HG03135 (cell line): ENCODE measurements around the gene COL17A1.

ENCODE experiments used
- ATAC-seq: cut with Tn5 transposase; IDR thresholded peaks from one replicate; pipeline ENCODE4 v1.9.1; 2021; ENCODE audit warnings: mild to moderate bottlenecking, moderate library complexity; ENCODE audit not compliant: unreplicated experiment

The COL17A1 gene

DNA sequence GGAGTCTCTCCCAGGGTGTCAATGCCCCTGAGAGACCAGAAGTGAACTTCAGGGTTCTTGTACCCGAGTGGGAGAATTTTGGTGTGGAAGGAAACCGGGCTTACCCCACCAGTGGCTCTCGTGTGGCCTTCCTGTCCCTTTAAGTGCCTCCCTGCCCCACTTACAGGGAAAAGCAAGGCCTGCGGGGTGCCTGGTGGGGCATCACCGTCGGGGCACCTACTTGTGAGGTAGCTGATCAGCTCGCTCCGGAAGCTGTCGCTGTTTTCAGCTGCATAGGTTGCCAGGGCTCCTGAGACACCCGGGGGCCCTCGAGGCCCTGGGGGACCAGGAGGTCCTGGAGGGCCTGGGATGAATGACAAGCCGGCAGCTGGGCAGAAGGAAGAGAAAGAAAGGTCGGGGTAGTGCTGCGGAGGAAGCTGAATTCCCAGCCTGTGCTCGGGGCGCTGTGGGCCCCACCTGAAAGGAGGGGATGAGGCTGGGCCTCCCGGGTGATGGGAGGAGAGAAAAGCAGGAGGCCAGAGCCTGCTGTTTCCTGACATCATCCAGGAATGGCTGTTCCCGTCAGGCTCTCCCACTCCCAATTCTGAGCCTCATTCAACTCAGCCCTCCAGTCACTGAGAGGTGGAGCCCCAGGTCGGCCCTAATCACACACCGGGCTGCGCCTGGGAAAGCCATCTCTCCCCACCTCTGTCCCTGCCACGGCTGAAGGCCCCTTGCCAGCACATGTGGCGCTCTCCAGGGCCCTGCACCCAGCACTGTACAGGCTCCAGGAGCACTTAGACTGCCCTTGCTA is 51.1 kb downstream of the COL17A1 start:
- ATAC-seq = no peak

DNA sequence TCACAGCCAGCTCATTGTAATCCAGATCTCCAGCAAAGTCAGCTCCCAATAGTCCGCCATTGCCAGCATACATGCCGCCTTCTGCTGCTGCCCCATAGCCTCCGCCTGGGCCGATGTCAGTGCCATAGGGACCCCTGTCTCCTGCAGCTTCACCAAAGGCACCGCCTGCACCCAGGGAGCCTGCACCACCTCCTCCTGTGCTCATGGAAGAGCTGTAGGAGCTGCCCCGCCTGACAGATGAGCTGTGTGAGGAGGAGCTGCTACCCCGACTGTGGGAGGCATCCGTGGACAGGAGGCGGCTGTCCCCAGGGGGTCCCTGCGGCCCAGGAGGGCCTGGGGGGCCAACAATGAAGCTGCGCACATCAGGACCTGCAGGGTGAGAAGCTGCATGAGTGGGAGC is 51.7 kb downstream of the COL17A1 start:
- ATAC-seq = no peak

DNA sequence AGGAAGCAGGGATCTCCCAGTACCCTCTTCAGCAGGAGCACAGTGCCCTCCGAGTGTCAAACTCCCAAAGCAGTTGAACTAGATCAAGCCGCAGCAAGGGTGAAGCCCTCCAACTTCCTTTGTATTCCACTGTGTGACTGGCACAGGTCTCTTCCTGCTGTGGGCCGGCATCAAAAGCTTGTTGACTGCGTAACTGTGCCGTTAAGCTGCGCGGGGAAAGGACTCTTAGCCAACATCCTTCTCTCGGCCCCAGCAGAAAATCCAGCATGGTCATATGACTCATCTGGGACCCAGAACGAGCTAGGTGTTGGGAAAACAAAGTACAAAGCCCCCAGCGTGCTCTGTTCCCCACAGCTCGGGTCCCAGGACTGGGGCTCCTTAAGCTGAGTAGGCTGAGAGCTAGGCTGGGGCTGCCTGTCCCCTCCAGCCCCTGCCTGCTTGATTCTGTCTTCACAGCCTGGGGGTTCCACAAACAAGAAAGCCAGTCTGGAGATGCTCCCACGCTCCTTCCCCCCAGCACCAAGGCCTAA is 52.2 kb downstream of the COL17A1 start:
- ATAC-seq = no peak

DNA sequence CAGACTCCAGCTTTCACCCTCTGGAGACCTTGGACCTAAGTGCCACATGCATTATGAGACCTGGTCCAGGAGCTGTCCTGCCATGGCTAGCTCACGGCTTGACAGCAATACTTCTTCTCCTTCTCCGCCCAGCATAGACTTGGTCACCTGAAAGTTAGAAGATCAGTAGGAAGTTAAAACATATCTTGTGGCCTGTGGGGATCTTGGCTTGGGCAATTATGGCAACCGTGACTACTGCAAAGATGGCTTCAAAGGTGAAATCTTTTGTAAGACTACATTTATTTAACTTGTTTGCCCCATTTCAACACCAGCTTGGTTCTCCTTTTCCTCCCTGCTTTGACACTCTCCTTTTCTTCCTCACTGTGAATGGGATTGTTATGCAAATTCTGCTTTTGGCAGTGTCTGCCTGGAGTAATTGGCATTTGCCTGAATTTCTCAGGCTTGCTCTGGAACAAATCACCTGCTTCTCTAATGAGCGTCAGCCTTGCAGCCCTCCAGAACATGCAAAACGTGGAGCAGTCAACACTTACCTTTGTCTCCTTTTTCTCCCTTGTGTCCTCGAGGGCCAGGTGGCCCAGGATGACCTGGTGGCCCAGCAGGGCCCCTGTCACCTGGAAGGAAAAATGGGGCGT is 53.4 kb downstream of the COL17A1 start:
- no peak for ATAC-seq

DNA sequence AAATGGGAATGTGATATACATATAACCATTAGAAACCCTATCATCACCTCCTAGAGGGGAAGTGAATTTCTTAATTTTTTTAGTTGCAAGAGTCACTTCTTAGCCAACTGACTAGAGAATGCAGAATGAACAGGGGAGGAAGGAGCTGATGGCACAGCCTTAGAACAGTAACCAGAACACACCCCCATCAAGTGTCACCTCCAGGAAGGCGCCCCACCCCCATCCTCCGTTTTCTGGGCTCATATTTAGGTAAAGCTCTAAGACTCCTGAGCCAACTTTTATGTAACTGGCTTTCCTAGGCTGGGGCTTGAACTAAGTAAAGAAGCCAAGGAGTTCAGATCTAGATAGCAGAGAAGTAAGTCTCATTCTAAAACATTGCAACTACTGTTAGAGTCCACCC is 54.0 kb downstream of the COL17A1 start:
- ATAC-seq = no peak

DNA sequence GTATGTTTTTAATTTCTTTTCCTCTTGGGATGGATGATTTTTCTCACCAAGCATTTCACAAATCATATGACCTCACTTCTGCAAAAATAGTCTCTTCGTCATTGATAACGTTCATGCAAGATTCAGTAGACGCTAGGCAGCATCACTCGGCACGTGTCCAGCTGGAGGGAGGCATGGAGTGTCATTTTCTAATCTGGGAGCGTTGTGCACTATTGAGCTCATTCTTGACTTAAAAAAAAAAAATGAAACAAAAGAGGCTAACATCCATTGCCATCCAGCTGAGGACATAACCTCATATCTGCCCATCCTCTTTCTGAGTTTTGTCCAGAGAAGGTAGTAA is 56.2 kb downstream of the COL17A1 start:
- ATAC-seq = no peak

DNA sequence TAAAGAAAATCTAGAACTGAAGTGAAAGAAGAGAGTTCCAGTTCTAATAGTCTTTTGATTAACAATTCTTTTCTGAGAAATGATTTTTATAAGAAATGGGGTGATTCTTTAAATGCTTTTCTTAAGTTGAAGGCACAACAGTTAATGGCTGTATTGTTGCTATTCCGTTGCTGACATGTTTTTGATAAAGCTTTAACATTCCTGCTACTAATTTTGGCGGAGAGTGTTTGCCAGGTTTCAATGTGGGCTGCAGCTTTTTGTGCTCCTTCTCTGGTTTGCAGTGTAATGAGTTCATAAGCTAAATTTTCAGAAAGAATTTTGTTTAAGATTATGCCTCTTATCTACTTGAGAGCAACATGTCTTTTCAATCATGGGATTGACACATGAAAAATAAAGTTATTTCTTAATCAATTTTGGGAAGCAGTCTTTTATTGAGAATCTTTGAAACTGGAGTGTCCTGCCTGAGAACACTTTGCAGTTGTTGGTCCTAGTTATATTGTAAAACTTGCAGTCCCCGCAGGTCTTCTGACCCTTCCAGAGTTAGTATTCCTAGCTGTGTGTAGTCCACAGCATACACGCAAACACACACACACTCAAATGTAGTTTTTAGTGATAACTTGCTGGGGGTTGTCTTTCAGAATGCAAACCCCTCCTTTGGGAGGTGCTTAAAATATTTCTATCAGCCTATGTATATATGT is 56.7 kb downstream of the COL17A1 start:
- ATAC-seq = no peak

DNA sequence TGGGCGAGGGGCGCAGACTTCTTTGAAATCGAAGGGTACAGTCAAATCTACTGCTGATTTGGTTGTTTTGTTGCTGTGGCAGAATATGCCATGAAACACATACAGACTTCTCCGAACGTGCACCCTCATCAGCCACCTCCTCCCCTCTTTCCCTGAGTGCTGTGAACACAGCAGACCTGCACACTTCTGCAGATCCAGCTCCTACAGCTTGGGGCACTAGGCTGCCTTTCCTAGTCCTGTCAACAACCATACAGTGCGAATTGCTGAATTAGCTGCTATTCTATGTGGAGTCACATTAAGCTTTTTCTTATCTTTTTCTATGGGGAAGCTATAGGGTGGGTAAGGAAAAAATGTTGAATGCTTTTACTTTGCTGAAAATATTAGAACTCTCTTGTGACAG is 57.5 kb downstream of the COL17A1 start:
- ATAC-seq = no peak

DNA sequence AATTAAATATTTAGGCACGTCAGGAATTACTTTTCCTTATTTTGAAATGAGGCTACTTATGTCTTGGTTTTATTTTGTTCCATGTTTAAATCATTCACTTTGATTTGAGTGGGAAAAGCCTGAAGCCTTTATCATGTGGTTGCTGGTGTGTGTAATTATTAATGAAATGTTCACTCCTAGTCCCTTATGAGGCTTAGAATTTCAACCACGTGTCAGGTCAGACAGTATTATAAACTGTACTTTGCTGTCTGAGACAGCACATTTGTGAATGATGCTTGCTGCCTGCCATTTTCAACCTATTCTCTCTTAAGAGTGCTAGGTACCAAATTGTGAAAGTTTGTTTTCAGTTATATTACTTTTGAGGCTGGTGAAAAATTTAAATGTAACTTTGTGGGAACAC is 58.9 kb downstream of the COL17A1 start:
- ATAC-seq = no peak

DNA sequence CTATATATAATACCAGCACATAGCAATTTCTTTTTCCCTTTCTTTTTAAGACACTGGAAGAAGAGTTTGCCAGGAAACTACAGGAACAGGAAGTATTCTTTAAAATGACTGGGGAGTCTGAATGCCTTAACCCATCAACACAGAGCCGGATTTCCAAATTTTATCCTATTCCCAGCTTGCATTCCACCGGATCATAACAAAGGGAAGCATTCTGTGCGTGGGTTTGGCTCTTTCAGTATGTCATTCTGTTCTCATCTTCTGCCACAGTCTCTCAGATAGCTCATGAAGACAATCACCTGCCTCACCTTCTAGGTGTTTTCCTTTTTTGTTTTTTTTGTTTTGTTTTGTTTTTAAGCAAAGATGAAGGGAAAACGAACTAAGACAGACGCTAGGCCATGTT is 60.2 kb downstream of the COL17A1 start:
- ATAC-seq = no peak

DNA sequence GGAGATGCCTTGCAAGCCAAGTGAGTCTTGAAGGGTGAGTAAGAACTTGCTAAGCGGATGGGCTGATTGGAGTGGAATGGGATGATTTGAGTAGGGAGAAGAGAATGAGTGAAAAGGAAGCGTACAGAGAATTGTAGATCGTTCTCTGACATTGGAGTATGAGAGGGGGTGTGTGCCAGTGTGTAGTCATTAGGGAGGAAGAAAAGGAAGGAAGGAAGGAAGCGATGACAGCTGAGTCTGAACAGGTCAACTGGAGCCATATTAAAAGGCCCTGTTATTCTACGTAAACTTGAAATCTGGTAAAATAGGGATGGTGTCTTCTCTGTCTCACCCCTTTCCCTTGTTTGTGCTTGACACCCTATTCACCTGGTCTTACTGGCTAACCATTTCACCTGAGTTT is 63.7 kb downstream of the COL17A1 start:
- no peak for ATAC-seq

DNA sequence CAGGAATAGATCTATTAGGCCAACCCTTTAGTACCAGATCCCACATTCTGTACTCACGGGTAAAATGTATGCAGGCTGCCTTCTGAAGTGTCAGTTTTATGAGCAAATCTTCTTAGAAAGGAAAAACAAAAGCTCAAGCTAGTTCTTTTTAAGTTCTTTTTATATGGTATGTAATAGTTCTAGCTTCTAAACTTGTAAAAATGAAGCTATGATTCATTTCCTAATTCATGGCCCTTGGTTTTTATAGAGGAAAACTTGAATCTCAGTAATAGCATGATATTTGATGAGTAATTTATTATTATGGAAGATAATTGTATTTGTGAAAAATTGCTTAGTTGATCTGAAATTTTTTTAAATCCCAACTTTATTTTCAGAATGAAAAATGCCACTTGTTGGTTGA is 64.4 kb downstream of the COL17A1 start:
- no peak for ATAC-seq

DNA sequence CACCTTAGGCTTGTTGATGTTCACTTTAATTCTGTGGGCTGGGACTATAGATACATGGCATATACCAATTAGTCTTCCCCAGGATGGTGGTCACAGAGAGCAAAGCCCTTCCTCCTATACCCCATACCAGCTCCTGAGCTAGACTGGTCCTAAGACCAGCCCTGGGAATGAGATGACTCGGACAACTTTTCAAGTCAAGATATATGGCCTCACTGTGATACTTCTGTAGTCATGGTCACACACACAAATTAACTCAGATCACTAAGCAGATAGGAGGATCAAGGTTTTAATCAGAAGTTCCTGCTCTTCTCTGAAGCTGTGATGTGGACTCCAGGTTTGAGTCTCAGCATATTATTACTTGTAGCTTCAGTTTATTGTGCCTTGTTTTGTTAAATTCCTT is 65.7 kb downstream of the COL17A1 start:
- no peak for ATAC-seq

DNA sequence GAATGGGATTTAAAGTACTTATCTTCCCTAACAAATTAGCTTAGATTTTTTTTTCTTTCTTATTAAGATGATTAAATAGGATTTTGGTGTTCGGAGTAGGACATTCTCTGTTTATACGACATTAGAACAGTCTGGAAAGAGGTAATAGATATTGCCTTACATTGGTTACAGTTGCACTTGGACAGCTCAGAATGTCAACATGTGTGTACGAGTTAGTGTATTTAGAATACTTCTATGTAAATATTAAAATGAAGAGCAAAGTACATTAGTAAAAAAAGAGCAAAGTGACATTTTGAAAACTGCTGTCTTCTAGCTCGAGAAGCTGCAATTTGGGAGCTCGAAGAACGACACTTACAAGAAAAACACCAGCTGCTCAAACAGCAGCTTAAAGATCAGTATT is 67.2 kb downstream of the COL17A1 start:
- ATAC-seq = no peak

DNA sequence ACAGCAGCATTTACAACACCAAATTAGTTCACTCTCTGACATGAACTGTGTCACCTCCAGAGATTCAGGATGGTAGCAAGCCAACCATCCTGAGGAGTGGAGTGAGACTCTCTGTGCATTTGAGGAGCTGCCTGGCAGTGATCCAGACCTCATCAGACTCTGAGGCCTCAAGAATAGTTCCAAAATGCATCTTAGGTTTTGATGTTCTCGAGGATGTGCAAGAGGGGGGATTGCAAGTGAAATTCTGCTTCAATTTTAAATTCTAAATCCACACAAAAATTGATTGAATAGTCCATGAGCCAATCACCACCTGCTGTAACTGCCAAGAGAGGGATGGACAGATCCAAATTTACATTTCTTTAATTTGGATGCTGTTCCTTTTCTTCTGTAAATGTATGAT is 69.0 kb downstream of the COL17A1 start:
- no peak for ATAC-seq

DNA sequence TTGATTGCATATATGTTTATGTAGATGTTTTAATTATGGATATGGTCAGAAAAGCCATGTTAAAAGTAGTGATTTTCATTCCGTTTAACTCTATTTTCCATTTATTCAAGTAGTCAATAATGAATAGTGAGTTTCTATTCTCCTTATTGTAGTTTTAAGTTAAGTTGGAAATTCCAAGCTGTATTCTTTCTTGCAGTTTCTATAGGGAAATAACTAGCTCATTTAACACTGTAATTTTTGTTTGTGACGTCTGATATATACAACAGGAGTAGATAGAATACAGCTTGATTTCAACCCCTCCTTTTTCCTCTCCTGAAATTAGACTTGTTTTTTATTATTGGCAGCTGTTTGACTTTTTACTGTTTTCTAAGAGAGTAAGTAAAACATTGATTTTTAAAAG is 71.5 kb downstream of the COL17A1 start:
- ATAC-seq = no peak

DNA sequence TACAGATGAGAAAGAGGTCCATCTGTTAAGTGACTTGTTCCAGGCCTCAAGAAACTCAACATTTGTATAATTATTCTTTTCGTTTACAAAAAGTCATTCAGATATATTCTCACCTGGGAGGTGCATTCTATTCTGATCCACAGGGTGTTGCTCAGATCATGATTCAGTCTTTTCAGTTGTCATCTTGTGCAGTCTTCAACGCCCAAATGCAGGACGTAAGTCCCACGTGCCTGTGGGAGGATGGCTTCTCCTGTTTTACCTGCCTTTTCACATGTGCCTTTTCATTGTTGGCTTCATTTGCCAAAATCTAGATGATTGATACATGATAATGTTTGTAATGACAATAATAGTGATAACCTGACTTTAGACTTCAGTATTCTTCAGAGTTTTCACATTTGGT is 72.2 kb downstream of the COL17A1 start:
- no peak for ATAC-seq

DNA sequence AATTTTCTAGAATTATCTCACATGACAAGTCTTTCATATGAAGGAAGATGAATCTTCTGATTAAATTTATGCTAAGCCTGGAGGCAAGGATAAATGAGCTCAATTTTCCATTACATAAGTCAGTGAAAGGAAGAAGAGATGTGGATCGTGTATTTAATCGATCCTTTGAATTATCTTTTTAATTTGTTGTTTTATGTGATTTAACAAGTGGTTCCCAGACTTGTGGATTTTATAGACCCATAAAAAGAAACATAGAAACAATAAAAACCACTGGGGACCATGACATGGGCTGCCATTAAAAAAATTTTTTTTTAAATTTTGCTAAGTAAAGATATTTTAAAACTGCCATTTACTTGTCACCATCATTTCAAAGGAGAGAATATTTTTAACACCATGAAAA is 73.8 kb downstream of the COL17A1 start:
- no peak for ATAC-seq

DNA sequence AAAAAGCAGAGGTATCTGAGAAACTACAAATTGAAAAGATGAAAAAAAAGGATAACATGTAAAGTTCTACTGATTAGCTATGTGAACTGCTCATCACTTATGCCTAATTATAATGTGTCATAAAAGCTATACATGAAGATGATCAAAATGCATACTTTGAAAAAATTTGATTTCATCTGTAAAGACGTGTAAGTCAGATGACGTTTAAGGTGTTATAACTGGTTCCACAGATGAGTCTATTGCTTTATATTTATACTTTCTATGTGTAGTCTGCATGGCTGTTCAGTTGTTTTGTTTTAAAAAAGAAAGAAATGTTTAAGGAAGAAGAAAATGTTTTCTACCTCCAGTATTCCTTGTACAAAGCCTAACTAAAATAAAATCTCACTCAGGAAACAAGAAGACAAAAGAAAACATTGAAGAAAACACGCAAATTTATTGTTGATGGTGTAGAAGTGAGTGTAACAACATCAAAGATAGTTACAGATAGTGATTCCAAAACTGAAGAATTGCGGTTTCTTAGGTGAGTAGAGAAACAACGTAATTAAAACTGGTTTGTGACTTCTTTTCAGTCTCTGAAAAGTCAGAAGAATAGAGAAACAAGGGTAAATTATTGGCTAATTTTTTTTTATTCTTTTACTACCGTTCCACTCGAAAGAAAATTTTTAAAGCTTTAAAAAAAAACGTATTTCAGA is 80.4 kb downstream of the COL17A1 start:
- no peak for ATAC-seq

DNA sequence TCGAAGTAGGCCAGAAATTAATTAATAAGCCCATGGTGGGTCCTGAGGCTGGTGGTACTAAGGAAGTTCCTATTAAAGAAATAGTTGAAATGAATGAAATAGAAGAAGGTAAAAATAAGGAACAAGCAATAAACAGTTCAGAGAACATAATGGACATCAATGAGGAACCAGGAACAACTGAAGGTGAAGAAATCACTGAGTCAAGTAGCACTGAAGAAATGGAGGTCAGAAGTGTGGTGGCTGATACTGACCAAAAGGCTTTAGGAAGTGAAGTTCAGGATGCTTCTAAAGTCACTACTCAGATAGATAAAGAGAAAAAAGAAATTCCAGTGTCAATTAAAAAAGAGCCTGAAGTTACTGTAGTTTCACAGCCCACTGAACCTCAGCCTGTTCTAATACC is 82.8 kb downstream of the COL17A1 start:
- ATAC-seq = no peak

DNA sequence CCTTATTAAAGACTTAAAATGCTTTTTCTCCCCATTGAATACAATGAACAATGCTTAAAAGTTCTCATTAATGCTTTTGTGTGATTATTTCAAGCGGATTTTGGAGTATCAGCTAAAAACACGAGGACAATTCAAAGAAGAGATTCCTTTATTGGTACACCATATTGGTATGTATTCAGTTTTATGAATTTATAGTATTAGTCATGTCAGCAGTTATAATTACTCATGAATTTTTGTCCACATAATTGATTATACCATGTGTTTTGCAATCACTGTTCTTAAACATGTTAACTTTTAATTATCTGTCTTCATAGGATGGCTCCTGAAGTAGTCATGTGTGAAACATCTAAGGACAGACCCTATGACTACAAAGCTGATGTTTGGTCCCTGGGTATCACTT is 86.9 kb downstream of the COL17A1 start:
- ATAC-seq = no peak

DNA sequence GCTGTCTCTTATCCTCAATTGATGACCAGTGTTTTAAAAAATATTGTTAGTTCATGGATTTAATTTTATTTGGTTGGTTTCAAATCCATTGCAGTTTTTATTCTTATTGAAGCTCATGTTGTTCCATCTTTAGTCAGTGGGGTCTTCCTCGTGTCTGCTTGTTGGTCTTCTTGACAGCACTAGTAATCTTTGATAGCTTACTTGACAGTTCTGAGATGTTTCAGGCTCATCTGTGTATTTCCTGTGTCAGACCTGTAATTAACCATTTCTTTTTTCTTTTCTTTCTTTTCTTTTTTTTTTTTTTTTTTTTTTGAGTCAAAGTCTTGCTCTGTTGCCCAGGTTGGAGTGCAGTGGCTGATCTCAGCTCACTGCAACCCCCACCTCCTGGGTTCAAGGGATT is 90.5 kb downstream of the COL17A1 start:
- no peak for ATAC-seq
